ENCODE data around the gene NDUFA7. TPM values are rescaled to one million over a fixed set of nuclear protein-coding genes. Genes with fewer than 3 reads are reported as not detected.
"Not testable (repeated sequence)": the region's sequence is repeated elsewhere in the genome, so short reads cannot be mapped to it uniquely, and the experiment has no call there.

Gene NDUFA7
- total RNA-seq, 1 experiment from 2014 or later = 73.0 TPM

- Histone ChIP-seq H3T11ph (ENCODE audit: low read length) (no peak overlapping the region), H2AK5ac (ENCODE audit: insufficient read length, low read length) (no peak overlapping the region), H3K79me1 (ENCODE audit: insufficient read depth, low read depth, low read length, poor library complexity, severe bottlenecking) (no peaks in the 10 kb centered on the region), H3K4ac (ENCODE audit: low read depth, low read length) (no peak overlapping the region), H3K9ac (ENCODE audit: extremely low read depth, insufficient read length, low read length) (no peak overlapping the region), H2BK20ac (ENCODE audit: low read depth, low read length, poor library complexity, severe bottlenecking) (no peak overlapping the region), H3K23ac (ENCODE audit: insufficient read length, low read depth, low read length) (no peak overlapping the region), H4K5ac (ENCODE audit: insufficient read length, low read depth, low read length) (no peak overlapping the region), H3K4me2 (ENCODE audit: insufficient read depth, insufficient read length, low read length) (no peak overlapping the region), H3K23me2 (ENCODE audit: insufficient read length, low read depth, low read length, poor library complexity, severe bottlenecking) (peaks cover 2% of the 10 kb centered on the region), H3K18ac (ENCODE audit: insufficient read length, low read depth, low read length) (no peak overlapping the region), H3K79me2 (ENCODE audit: insufficient read depth, low read length) (no peaks in the 10 kb centered on the region), H4K91ac (ENCODE audit: insufficient read length, low read depth, low read length) (no peak overlapping the region), H3K56ac (ENCODE audit: insufficient read length, low read depth, low read length) (no peak overlapping the region), H4K20me1 (ENCODE audit: control insufficient read depth, insufficient read depth, insufficient read length) (no peaks in the 10 kb centered on the region), H2BK120ac (ENCODE audit: low read depth, low read length, poor library complexity, severe bottlenecking) (no peak overlapping the region), H2AFZ (ENCODE audit: low read length) (no peak overlapping the region), H2BK5ac (ENCODE audit: insufficient read length, low read length) (no peak overlapping the region), H3K27ac (ENCODE audit: insufficient read length, low read depth, low read length) (no peak overlapping the region), H4K8ac (replicated peaks; ENCODE audit: insufficient read length, low read depth, low read length) (no peak overlapping the region), H3K4me1 (ENCODE audit: insufficient read depth, low read length) (no peaks in the 10 kb centered on the region), H3K14ac (ENCODE audit: insufficient read depth, low read length) (no peak overlapping the region), H2BK15ac (ENCODE audit: low read depth, low read length) (no peak overlapping the region), H2BK12ac (ENCODE audit: insufficient read length, low read depth, low read length) (no peak overlapping the region), H3K9me3 (ENCODE audit: control insufficient read depth, low read depth, low read length) (no peaks in the 10 kb centered on the region), H3K27me3 (ENCODE audit: insufficient read depth, low read length) (no peaks in the 10 kb centered on the region)
- Mint-ChIP-seq H3K27ac (no peak overlapping the region), H3K4me3 (no peak overlapping the region), H3K9me3 (peaks cover 0 to 3% of the 10 kb centered on the region in 2 experiments; a peak in 1 of 5 replicates), H3K27me3 (ENCODE audit: low read depth) (peaks cover 6% of the 10 kb centered on the region), H3K4me1 (peaks cover 14% of the 10 kb centered on the region in 2 experiments), H3K36me3 (ENCODE audit: insufficient read depth in 1 of 3, low read depth in 3 of 3) (peaks cover 0 to 14% (median 8%) of the 10 kb centered on the region in 3 experiments; a peak in 4 of 7 replicates)
- DNase-seq = no peak
- TF ChIP-seq CTCF (conservative IDR thresholded peaks at IDR 0.05) = no peak
- WGBS (ENCODE audit: extremely low coverage, insufficient read length, low lambda C conversion rate) = no CpG with 5 or more reads among the region's 3 CpGs
These were observed 55.3 kb downstream of the NDUFA7 start for GRCh38 chr19:8265872-8266271.

- not testable (repeated sequence) for H2AK5ac ChIP-seq (ENCODE audit: insufficient read length, low read length); H3K79me1 ChIP-seq (ENCODE audit: insufficient read depth, low read depth, low read length, poor library complexity, severe bottlenecking); H3K14ac ChIP-seq (ENCODE audit: insufficient read depth, low read length); H3K4ac ChIP-seq (ENCODE audit: low read depth, low read length); H3K9me3 Mint-ChIP-seq; H3K9me3 ChIP-seq (ENCODE audit: control insufficient read depth, low read depth, low read length); H4K20me1 ChIP-seq (ENCODE audit: control insufficient read depth, insufficient read depth, insufficient read length); DNase-seq; H3K27me3 ChIP-seq (ENCODE audit: insufficient read depth, low read length); H3K79me2 ChIP-seq (ENCODE audit: insufficient read depth, low read length); H4K5ac ChIP-seq (ENCODE audit: insufficient read length, low read depth, low read length); H3K27ac ChIP-seq (ENCODE audit: insufficient read length, low read depth, low read length); H3K27me3 Mint-ChIP-seq (ENCODE audit: low read depth); H2BK12ac ChIP-seq (ENCODE audit: insufficient read length, low read depth, low read length); H2BK5ac ChIP-seq (ENCODE audit: insufficient read length, low read length); H3K23me2 ChIP-seq (ENCODE audit: insufficient read length, low read depth, low read length, poor library complexity, severe bottlenecking); H3K4me2 ChIP-seq (ENCODE audit: insufficient read depth, insufficient read length, low read length); H3K23ac ChIP-seq (ENCODE audit: insufficient read length, low read depth, low read length); H3K4me1 ChIP-seq (ENCODE audit: insufficient read depth, low read length); H2BK20ac ChIP-seq (ENCODE audit: low read depth, low read length, poor library complexity, severe bottlenecking); H3K9ac ChIP-seq (ENCODE audit: extremely low read depth, insufficient read length, low read length); H3K4me3 Mint-ChIP-seq; H3K27ac Mint-ChIP-seq; H4K91ac ChIP-seq (ENCODE audit: insufficient read length, low read depth, low read length); H3T11ph ChIP-seq (ENCODE audit: low read length); H2BK120ac ChIP-seq (ENCODE audit: low read depth, low read length, poor library complexity, severe bottlenecking); H3K18ac ChIP-seq (ENCODE audit: insufficient read length, low read depth, low read length); H2AFZ ChIP-seq (ENCODE audit: low read length); H3K56ac ChIP-seq (ENCODE audit: insufficient read length, low read depth, low read length); H2BK15ac ChIP-seq (ENCODE audit: low read depth, low read length); H4K8ac ChIP-seq (replicated peaks; ENCODE audit: insufficient read length, low read depth, low read length)
- WGBS (ENCODE audit: extremely low coverage, insufficient read length, low lambda C conversion rate) = no CpG with 5 or more reads among the region's 4 CpGs
- Mint-ChIP-seq H3K36me3 (ENCODE audit: insufficient read depth in 1 of 3, low read depth in 3 of 3) (peaks cover 5 to 21% (median 15%) of the 10 kb centered on the region in 3 experiments; a peak in 6 of 7 replicates), H3K4me1 (peaks cover 17 to 21% of the 10 kb centered on the region in 2 experiments)
These were observed 56.9 kb downstream of the NDUFA7 start for GRCh38 chr19:8264248-8264647.
